ENCODE data around the gene SEPTIN10.

The SEPTIN10 gene

DNA sequence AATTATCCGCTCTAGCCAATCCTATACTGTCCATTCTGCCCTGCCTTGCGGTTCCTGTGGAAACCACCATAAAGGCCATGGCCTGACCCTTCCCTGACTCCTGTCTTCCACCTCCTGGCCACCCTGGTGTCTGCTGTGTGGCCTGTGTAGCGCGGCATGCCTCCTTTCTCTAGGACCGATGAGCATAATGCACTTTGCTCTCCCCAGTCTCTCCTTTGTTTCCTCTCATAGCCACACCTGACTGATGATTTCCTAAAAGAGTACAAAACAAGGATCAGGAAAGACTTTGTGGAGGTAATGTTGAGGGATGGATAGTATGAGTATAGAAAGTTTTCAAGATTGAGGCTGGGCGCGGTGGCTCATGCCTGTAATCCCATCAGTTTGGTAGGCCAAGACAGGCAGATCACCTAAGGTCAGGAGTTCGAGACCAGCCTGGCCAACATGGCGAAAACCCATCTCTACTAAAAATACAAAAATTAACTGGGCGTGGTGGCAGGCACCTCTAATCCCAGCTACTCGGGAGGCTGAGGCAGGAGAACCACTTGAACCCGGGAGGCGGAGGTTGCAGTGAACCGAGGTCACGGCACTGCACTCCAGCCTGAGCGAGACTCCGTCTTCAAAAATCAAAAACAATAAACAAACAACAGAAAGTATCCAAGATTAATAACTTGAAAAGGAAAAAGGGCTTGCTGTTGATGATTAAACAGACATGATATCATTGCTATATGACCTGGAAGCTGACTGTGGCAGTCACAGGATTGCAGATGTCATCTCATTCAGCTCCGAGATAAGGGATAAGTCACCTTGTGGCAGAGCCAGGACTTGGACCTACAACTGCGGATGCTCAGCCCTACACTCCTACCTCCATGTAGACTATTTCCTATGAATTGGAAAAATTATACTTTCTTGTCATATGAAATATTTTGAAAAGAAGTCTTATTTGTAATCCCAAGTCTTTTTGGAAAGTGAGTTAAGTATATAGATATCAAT, 17.0 kb upstream of the SEPTIN10 start:
- TF ChIP-seq, protein P1, sequence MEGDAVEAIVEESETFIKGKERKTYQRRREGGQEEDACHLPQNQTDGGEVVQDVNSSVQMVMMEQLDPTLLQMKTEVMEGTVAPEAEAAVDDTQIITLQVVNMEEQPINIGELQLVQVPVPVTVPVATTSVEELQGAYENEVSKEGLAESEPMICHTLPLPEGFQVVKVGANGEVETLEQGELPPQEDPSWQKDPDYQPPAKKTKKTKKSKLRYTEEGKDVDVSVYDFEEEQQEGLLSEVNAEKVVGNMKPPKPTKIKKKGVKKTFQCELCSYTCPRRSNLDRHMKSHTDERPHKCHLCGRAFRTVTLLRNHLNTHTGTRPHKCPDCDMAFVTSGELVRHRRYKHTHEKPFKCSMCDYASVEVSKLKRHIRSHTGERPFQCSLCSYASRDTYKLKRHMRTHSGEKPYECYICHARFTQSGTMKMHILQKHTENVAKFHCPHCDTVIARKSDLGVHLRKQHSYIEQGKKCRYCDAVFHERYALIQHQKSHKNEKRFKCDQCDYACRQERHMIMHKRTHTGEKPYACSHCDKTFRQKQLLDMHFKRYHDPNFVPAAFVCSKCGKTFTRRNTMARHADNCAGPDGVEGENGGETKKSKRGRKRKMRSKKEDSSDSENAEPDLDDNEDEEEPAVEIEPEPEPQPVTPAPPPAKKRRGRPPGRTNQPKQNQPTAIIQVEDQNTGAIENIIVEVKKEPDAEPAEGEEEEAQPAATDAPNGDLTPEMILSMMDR (IDR thresholded peaks at IDR 0.05), result no peak

DNA sequence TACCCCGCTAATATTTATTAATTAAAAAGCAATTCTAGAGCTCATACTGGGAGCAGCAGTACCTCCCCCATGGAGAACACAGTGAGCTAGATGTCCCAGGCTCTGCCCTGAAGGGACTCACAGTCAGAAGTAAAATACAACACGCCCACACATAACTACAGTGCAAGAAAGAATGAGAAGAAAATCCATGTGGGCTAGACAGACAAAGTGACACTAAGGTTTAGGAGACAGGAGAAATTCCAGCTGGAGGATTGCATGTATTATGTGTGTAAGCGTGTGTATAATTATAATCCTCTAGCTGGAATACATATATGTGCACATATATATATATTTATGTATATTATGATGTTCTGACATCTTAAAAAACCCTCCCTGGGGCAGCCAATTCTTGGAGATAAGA, 16.1 kb upstream of the SEPTIN10 start:
- TF ChIP-seq, protein P1 (IDR thresholded peaks at IDR 0.05), result no peak

DNA sequence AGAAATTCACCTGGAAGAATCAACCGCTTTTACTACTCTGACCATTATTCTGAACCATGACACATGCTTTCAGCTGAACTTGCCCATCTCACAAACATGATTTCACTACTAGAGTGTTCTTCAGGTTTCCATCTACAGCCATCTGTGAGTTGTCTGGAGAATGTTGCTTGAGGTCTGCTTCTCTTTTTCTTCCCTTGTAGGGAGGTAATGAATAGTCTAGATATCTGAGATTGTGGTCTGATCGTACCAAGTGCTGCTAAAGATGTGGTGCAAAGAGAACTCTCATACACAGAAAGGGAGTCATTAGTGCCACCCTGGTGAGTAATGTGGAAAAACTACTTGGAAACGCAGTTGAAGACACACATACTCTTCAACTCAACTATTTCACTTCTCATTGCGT, 10.6 kb upstream of the SEPTIN10 start:
- TF ChIP-seq, protein P1 (IDR thresholded peaks at IDR 0.05), result no peak

DNA sequence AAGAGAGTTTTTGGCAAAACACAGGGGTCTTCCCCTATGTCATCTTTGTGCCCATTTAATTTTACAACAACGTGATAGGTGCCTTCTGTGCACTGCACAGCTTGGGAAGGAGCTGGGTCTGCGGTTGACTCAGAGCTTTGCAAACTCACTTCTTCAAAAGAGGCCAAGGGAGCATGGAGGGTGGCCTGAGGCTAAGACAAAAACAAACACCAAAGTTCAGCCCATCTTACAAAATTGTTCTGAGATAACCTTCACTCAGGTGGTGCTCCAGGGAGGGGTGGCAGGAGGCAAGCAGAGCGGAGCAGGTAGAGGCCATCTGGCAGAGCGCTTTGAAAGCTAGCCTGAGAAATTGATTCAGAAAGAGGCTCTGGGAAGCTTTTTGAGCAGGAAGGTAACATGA, 10.2 kb upstream of the SEPTIN10 start:
- TF ChIP-seq, protein P1 (IDR thresholded peaks at IDR 0.05), result no peak

DNA sequence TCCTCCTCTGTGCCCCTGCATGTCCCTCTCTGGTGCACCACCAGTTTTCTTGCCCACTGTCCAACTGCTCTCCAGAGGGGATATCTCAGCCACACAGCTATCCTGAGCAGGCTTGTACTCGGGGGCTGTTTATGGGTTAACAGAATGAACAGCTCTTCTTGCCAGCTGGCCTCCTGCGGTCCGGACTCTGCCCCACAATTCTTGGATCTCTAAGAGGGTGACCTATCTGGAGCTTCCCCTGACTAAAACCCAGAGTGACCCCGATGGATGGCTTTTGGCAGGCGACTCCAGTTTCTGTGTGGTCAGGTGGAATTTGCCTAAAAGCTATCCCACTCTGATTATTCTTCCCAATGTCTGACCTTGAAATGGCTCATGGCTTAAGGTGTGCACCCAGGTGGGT, 9.5 kb upstream of the SEPTIN10 start:
- TF ChIP-seq, protein P1 (IDR thresholded peaks at IDR 0.05), result no peak

DNA sequence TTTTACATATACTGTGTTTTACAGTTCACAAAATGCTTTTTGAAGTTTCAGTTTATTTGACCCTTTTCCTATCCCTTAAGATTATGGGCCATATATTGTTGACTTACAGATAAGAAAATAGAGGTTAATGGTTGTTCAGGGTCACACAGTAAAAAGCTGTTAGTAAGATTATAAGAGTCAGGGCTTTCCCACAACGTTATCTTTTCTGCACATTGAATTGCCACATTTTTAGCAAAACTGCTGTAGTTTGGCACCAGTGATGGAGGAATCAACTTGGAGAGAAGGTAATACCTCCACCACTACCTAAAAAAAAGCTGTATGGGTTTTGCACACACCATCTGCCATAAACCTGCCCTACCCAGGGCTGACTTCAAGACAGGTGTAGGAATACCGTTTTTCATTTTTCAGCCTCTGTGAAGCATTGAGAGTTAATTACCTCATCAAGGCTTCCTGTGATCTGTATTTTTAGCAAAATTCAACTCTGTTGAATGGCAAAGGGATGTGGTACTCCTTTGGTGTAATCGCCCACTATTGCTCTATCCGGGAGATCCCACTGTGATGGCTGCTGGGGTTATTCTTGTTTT, 5.4 kb upstream of the SEPTIN10 start:
- TF ChIP-seq, protein P1 (IDR thresholded peaks at IDR 0.05), result no peak

DNA sequence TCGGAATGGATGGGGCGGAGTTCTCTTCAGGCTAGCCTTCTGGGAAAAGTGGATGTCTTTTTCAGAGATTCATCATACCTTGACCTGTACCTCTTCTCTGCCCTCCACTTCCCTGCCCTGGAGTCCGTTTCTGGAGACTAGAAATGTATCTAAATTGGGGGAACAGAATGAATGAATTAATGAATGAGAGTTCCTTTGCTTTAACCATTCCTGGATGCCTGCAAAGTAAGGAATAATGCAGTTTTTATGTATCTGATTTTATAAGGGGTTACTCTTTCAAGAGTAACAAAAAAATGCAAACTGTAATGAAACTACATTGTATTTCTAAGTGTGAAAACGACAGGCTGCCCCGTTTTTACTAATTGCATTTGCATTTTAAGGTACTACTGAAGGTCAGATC, 2.4 kb upstream of the SEPTIN10 start:
- TF ChIP-seq, protein P1 (IDR thresholded peaks at IDR 0.05), result no peak

Measured in LNCAP (cell line).